Osteocyte (in vitro differentiated cells): Measurements from ENCODE around the gene MROH2B. TPM values are rescaled to one million over a fixed set of nuclear protein-coding genes. Genes with fewer than 3 reads are reported as not detected.

Experiments
- DNase-seq: peaks from one replicate; pipeline ENCODE4 v3.0.0; 2021; ENCODE audit warnings: mixed read lengths; ENCODE audit not compliant: unreplicated experiment; ENCODE audit errors: extremely low spot score
- H3K27ac Mint-ChIP-seq: one replicate; pipeline ENCODE4 v1.8.0; 2021; ENCODE audit warnings: mild to moderate bottlenecking, mixed read lengths; ENCODE audit not compliant: unreplicated experiment
- H3K27me3 Mint-ChIP-seq: one replicate; pipeline ENCODE4 v1.8.0; 2021; ENCODE audit warnings: mixed read lengths; ENCODE audit not compliant: unreplicated experiment
- H3K36me3 Mint-ChIP-seq: one replicate; pipeline ENCODE4 v1.8.0; 2021; ENCODE audit warnings: mixed read lengths; ENCODE audit not compliant: unreplicated experiment
- H3K4me1 Mint-ChIP-seq: one replicate; pipeline ENCODE4 v1.8.0; 2021; ENCODE audit warnings: mixed read lengths; ENCODE audit not compliant: unreplicated experiment
- H3K4me3 Mint-ChIP-seq: one replicate; pipeline ENCODE4 v1.8.0; 2021; ENCODE audit warnings: mild to moderate bottlenecking, moderate library complexity, mixed read lengths; ENCODE audit not compliant: unreplicated experiment
- H3K9me3 Mint-ChIP-seq: one replicate; pipeline ENCODE4 v1.8.0; 2021; ENCODE audit warnings: mixed read lengths; ENCODE audit not compliant: unreplicated experiment
- total RNA-seq: library from RNA; stranded (reverse); gene quantifications from 2 replicates; pipeline ENCODE4 v1.2.1, GENCODE V29; 2021
- TF ChIP-seq, protein P1 (sequence below): fragments of 200-600 bp; sonication (generic); IDR thresholded peaks from 2 replicates; pipeline ENCODE4 v1.5.0; 2021; ENCODE audit warnings: antibody characterized with exemption, mild to moderate bottlenecking, moderate library complexity

Gene MROH2B
- total RNA-seq, 1 donor from 2014 or later, result not detected

- no peaks in the 10 kb centered on the region for H3K36me3 Mint-ChIP-seq
- H3K4me1 Mint-ChIP-seq, result no peaks in the 10 kb centered on the region
- no peak overlapping the region for H3K4me3 Mint-ChIP-seq
- TF ChIP-seq, protein P1, sequence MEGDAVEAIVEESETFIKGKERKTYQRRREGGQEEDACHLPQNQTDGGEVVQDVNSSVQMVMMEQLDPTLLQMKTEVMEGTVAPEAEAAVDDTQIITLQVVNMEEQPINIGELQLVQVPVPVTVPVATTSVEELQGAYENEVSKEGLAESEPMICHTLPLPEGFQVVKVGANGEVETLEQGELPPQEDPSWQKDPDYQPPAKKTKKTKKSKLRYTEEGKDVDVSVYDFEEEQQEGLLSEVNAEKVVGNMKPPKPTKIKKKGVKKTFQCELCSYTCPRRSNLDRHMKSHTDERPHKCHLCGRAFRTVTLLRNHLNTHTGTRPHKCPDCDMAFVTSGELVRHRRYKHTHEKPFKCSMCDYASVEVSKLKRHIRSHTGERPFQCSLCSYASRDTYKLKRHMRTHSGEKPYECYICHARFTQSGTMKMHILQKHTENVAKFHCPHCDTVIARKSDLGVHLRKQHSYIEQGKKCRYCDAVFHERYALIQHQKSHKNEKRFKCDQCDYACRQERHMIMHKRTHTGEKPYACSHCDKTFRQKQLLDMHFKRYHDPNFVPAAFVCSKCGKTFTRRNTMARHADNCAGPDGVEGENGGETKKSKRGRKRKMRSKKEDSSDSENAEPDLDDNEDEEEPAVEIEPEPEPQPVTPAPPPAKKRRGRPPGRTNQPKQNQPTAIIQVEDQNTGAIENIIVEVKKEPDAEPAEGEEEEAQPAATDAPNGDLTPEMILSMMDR, result no peak
- H3K9me3 Mint-ChIP-seq, result peaks cover 6% of the 10 kb centered on the region
- DNase-seq, result no peak
- H3K27ac Mint-ChIP-seq, result no peak overlapping the region
- no peaks in the 10 kb centered on the region for H3K27me3 Mint-ChIP-seq
Measured at GRCh38 chr5:40957048-40957447, 114.1 kb downstream of the MROH2B start.

DNA sequence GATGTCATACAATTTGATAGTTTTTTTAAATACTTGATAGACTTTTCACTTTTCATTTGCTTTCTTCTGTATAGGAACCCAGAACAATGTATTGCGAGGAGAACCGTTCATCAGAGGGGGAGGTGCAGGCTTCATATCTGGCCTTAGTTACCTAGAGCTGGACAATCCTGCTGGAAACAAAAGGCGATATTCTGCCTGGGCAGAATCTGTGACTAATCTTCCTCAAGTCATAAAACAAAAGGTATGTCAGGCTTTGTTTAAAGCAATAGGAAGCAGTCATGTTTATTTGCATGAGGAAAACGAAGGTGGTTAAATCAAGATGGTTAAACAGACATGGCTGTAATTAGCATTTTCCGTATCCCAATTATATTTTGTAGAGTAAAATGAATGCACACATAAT, 115.8 kb downstream of the MROH2B start:
- H3K36me3 Mint-ChIP-seq, result no peaks in the 10 kb centered on the region
- no peaks in the 10 kb centered on the region for H3K27me3 Mint-ChIP-seq
- DNase-seq, result no peak
- no peak overlapping the region for H3K27ac Mint-ChIP-seq
- peaks cover 6% of the 10 kb centered on the region for H3K9me3 Mint-ChIP-seq
- H3K4me1 Mint-ChIP-seq, result no peaks in the 10 kb centered on the region
- TF ChIP-seq, protein P1, result no peak
- no peak overlapping the region for H3K4me3 Mint-ChIP-seq

Other genes with a start within 250 kb of the MROH2B start
- 1,134 and 1,223 TPM in 2 replicates for gene RPL37, start 236.1 kb downstream of the MROH2B start, total RNA-seq
- gene CARD6, start 230.0 kb downstream of the MROH2B start, total RNA-seq, result 0.73 and 1.1 TPM in 2 replicates
- not detected in 2 replicates for gene C7, start 161.8 kb downstream of the MROH2B start, total RNA-seq
- not detected in 2 replicates for gene C6, start 142.2 kb upstream of the MROH2B start, total RNA-seq